Hematopoietic multipotent progenitor cell treated with erythropoietin and hydrocortisone succinate and interleukin-3 and kit ligand, for 8 days (in vitro differentiated cells): ENCODE data around the gene MYO7B.
"Not testable (repeated sequence)": the region's sequence is repeated elsewhere in the genome, so short reads cannot be mapped to it uniquely, and the experiment has no call there.

Source experiments
- DNase-seq: peaks from one replicate; pipeline ENCODE4 v3.0.0-alpha.2; 2015

MYO7B gene

DNA sequence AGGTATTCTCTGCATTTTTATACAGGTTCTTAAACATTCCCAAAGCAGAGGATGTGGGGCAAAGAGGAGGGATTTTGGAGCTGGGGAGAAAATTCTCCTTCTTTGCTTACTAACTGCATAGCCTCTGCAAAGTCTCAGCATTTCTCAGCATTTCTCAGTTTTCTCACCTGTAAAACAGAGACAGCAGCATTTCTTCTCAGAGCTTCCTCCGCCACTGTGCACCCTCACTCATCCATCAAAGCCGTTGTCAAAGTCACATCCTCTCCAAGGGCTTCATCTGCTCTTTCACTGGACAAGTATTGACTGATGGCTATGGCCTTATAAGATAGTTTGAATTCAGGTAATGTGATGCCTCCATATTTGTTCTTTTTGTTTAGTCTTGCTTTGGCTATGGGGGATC lies 17.4 kb downstream of the MYO7B start:
- DNase-seq = no peak

DNA sequence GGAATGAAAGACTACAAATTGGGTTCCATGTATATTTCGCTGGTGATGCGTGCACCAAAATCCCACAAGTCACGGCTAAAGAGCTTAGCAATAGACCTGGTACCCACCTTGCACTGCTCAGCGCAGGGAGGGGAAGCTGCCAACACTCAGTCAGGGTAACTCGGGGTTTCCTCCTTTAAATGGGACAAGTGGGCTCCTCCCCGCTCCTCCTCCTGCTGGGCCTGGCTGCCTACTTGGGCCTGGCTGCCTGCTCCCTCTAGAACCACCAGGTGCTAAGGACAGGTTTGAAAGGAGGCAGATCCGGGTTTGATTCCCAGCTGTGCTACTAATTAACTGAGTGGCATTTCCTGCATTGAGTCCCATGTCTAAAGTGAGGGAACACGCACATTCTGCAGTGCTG lies 23.4 kb downstream of the MYO7B start:
- no peak for DNase-seq

DNA sequence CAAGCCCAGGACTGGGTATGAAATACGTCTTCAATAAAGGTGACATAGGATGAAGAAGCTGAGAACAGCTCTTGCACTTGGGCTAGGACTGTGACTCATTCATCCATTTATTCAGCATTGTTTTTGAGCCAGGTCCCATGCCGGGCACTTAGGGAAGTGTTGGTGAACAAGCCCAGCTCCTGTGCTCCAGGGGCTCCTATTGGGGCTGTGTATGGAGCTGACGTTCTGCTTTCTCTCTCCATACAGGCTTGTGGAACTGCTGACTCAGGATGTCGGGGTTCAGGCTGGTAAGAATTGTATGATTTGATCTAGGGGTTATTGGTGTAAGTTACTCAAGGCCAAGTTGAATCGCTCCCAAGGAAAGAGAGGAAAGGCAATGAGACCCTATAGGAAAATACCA lies 24.0 kb downstream of the MYO7B start:
- DNase-seq = no peak

DNA sequence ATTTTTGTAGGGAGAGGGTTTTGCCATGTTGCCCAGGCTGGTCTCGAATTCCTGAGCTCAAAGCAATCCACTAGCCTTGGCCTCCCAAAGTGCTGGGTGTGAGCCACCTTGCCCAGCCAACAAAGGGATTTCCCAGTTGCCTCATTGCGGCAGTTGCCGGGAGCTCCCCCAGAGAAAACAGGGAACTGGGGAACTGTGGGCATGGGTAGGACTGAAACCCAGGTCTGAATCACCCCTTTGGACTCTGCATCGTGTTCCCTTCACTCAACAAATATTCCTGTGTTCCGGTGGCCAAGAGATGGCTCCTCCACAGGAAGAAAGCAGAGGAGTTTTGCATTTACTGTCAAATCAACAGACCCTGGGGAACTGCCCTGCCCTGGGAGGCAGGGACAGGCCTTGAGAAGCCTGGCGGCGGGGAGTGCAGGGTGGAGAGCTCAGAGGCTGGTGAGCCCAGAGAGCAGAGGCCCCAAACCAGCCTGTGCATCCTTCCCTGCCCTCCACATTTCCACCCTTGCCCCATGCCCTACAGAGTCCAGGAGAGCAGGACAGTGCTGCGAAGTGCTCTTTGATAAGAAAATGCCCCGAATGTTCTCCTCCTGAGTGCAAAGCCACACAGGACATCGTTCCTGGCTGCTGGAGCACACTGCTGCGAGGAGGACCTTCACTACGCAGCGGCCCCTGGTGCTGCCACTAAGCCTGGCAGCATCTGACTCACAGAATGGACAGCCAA lies 24.9 kb downstream of the MYO7B start:
- DNase-seq = no peak

DNA sequence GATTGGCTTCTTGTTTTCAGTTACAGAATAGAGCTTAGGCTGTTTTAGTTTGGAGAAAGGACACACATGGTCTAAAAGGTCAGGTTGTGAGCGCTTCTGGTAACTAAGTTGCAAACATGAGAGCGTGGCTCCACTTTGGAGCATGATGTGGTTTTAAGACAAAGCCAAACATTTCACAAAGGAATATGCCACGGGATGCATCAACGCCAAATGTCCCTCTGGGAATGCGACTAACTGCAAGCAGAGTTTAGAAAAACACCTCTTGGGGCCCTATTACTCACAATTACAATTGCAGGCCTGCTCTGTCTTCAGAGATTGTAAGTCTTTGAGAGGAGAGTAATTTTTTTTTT lies 25.4 kb downstream of the MYO7B start:
- no peak for DNase-seq

- no peak for DNase-seq
Observed at GRCh38 chr2:127561371-127561770, 25.9 kb downstream of the MYO7B start.

DNA sequence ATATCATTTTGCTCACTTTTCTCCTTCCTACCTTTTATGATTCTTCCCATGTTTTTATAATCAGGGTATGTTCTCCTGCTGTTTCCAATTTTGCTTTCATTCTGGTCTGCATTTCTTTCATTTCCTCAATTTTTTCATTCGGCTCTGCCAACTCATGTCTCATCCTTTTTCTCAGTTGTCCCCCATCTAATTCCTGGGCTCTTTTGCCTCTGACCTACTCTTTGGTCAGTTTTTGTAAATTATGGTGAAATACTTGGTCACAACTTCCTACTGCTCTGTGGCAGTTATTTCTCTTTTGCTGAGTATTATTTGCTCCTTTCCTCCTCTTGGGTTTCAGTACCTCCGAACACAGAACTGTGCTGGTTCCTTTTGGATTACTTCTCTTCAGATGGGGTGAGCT lies 27.5 kb downstream of the MYO7B start:
- no peak for DNase-seq

DNA sequence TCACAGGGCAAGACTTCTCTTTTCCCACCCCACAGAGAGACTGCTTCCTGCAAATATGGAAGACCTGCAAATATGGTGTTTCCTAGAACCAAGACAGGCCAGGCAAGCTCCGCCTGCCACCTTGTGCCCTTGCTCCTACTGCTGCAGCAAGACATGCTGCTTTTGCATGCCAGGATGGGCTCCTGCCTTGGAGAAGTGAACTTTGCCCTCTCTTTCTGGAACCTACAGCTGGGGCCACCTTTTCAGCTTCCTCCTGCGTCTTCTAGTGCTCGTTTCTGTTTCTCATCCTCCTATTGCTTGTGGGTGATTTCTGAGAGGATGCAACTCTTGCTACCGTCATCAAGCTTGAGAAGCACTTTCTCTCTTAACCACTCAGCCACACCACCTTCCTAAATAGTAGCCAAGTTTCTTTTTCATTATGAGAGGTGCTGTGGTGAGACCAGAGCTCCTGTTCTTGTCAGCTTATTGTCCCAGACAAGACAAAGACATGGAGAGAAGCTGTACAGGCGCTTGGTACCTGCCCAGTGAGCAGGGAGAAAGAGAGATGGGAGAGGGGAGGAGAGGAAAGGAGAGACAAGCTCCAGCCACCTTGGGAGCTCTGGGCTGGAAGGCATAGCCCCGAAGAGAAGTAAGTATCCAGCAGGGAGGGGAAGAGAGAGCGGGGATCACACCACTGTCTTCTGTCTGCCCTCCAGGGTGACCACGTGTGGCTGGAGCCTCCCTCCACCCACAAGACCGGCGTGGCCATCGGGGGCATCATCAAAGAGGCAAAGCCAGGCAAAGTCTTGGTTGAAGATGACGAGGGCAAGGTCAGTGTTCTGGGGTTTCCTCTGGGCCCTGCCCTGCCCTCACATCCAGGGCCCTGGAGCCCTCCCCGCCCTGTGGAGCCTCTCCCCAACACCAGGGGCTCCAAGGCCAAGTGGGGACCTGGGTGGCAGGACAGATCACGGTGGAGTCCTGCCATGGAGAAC lies 28.3 kb downstream of the MYO7B start:
- no peak for DNase-seq

DNA sequence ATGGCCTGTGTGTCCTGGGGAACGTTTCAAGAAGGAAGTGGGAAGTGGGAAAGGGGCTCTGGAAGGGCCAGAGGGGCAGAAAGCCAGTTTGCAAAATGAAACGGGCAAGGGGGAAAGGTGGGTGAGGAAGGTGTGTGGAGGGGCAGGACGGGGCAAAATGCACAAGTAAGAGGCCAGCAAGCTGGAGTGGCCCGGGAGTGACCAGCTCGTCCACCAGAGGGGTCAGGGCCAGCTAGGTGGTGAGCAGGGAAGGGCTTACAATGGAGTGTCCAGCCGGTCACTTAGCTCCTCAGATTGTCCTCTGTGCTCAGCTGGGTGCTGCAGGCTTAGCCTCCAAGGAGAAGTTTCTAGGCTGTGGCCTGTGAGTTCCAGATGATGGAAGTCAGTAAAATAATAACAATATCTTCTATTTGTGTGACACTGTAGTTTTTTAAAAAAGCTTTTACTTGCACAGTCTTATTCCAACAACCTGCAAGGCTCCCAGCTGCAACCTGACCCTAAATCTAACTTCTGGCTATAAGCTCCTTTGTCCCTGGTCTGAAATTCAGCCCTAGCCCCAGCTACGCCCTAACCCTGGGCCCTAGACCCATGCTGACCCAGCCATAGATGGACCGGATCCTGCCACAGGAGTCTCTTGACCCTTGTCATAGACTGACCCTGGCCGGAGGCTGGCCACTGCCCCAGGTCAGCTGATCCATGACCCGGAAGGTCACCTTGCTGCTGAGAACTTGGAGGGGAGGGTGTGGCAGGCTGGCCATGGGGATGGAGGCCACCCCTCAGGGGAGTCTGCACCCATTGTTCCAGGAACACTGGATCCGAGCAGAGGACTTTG lies 29.2 kb downstream of the MYO7B start:
- no peak for DNase-seq

GRCh38 chr2:127565261-127566138 lies 30.0 kb downstream of the MYO7B start:
- DNase-seq = no peak

GRCh38 chr2:127566139-127566417 lies 30.6 kb downstream of the MYO7B start:
- no peak for DNase-seq

- DNase-seq = no peak
Observed at GRCh38 chr2:127566576-127566975, 31.1 kb downstream of the MYO7B start.

GRCh38 chr2:127567351-127567854 lies 31.9 kb downstream of the MYO7B start:
- no peak for DNase-seq

- no peak for DNase-seq
Observed at GRCh38 chr2:127568128-127568527, 32.6 kb downstream of the MYO7B start.

- no peak for DNase-seq
Observed at GRCh38 chr2:127569666-127570065, 34.2 kb downstream of the MYO7B start.

DNA sequence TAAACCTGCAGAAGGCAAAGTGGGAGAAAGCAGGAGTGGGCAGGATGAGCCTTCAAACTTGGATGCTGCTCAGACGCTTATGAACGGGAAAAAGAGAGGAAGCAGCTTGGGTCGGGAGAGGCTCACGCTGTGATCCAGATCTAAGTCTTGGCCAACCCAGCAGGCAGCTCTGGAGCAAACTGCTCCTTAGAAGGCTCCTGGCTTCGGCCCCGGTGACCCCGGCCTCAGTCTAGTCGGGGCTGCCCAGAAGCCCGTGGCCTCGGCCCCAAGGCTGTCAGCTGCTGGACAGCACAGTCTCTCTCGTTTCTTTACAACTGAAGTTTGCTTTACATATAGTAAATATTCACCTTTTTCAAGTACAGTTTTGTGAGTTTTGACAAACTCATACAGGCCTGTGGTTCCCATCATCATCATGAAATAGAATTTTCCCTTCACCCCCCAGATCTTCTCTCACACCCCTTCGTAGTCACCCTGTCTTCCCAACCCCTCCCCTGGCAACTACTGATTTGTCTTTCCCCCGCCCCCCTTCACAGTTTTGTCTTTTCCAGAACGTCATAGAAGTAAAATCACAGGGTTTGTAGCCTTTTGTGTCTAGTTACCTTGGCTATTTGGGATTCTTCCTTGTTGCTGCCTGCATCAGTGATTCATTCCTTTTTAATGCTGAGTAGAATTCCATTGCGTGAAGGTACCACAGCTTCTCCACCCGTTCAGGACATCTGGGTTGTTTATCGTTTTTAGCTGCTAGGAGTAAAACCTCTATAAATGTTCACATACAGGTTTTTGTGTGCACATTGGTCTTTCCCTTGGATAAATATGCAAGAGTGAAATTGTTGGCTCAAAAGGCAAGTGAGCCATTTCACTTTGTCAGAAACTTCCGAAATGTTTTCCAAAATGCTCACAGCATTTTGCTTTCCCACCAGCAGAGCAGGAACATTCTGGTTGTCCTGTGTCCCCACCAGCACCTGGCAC lies 35.1 kb downstream of the MYO7B start:
- no peak for DNase-seq

DNA sequence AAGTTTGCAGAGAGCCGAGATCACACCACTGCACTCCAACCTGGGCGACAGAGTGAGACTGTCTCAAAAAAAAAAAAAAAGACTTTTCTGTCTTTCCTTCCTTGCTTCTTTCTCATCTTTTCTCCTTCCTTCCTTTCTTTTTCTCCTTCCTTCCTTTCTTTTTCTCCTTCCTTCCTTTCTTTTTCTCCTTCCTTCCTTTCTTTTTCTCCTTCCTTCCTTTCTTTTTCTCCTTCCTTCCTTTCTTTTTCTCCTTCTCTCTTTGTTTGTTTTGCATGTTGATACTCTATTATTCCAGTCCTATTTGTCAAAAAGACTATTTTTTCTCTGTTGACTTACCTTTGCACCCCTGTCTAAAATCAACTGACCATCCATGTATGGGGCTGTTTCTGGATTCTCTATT lies 36.9 kb downstream of the MYO7B start:
- DNase-seq = not testable (repeated sequence)

DNA sequence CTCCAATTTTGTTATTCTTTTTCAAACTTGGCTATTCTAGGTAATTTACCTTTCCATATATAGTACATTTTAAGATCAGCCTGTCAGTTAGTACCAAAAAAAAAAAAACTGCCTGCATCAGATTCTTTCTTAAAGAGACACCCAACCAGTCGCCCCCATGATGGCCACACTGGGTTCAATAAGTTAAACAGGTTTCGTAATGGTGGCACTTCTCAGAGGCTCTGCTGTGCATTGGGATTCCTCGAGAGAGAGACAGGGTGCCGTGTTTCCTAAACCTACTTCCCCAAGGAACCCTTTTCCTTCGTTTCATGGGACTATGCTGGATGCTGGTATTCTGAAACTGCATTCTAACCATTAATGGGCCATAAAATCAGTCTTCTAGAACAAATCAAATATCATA lies 37.4 kb downstream of the MYO7B start:
- no peak for DNase-seq

DNA sequence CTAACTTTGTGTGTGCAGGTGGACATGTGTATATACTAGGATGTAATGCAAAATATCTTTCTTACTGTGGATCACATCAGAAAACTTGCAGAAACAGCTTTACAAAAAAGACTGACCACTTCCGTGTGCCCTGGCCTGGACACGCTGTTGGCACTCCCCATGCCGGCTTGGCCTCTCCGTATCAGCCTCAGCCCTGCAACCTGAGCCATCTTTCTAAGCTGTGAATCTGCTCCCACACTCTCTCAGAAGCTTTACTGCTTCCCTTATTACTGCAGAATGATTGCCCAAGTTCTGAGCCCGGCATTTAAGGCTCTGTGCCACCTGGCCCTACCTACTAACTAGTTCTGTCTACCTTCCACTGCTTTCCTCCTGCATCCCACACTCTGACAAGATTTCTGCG lies 37.8 kb downstream of the MYO7B start:
- no peak for DNase-seq

DNA sequence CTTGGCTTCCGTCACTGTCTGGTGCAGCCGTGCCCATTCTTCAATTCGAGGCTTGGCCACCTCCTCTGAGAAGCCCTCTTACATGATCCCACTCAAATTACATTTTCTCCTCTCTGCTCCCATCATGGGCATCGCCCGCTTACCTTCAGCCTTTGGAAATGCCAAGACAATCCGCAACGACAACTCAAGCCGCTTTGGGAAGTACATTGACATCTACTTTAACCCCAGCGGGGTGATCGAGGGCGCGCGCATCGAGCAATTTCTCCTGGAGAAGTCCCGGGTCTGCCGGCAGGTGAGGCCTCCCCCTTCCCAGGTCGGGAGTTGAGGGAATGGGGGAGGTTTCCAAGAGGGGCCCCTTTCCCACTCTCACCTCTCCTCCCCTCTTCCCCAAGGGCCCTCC lies 38.3 kb downstream of the MYO7B start:
- DNase-seq = no peak

DNA sequence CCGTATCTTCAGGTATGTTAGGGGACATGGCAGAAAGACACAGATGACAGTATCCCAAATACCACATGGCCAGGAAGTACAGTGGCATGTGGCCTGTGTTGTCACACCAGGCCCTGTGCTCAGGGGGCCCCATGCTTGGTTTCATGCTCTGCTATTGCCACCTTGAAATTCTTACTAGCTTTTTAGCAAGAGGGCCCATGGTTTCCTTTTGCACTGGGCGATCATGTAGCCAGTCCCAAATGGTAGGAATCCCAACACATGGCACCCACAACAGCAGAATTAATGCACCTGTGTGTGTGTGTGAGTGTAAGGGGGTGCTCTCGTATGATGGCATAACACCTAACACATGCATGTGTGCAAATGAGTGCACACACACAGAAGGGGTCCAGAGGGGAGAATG lies 39.2 kb downstream of the MYO7B start:
- no peak for DNase-seq
